ENCODE measurements around the gene TMEM109. TPM values are rescaled to one million over a fixed set of nuclear protein-coding genes. Genes with fewer than 3 reads are reported as not detected.
A peak's percentile ranks its signal among the peaks of the same experiment; 100 is the strongest.

The TMEM109 gene
- total RNA-seq, 1 experiment from 2014 or later: 26.8 TPM

- H3K27me3 Mint-ChIP-seq (ENCODE audit: low read depth): no peaks in the 10 kb centered on the region
- H3K27ac Mint-ChIP-seq: no peak overlapping the region
- ATAC-seq (peak; percentile 43), DNase-seq (ENCODE audit: low spot score) (no peak)
- POLR2A ChIA-PET: no interaction called here
- no peak overlapping the region for H3K4me3 Mint-ChIP-seq
- peaks cover 18% of the 10 kb centered on the region for H3K36me3 Mint-ChIP-seq
- no peaks in the 10 kb centered on the region for H3K4me1 Mint-ChIP-seq
- no peaks in the 10 kb centered on the region for H3K9me3 Mint-ChIP-seq
- CTCF ChIA-PET: interaction anchor here (0.8 to 1.3 kb wide), 2 partner anchors 33 kb away, joined by 3 to 5 read pairs; no protein-coding TSS in a partner anchor
- TF ChIP-seq ZNF281 (CRISPR knock-in tag; IDR thresholded peaks at IDR 0.05): no peak
- TF ChIP-seq, protein P1, sequence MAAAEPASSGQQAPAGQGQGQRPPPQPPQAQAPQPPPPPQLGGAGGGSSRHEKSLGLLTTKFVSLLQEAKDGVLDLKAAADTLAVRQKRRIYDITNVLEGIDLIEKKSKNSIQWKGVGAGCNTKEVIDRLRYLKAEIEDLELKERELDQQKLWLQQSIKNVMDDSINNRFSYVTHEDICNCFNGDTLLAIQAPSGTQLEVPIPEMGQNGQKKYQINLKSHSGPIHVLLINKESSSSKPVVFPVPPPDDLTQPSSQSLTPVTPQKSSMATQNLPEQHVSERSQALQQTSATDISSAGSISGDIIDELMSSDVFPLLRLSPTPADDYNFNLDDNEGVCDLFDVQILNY (CRISPR knock-in tag; IDR thresholded peaks at IDR 0.05): no peak
- TF ChIP-seq, protein P2, sequence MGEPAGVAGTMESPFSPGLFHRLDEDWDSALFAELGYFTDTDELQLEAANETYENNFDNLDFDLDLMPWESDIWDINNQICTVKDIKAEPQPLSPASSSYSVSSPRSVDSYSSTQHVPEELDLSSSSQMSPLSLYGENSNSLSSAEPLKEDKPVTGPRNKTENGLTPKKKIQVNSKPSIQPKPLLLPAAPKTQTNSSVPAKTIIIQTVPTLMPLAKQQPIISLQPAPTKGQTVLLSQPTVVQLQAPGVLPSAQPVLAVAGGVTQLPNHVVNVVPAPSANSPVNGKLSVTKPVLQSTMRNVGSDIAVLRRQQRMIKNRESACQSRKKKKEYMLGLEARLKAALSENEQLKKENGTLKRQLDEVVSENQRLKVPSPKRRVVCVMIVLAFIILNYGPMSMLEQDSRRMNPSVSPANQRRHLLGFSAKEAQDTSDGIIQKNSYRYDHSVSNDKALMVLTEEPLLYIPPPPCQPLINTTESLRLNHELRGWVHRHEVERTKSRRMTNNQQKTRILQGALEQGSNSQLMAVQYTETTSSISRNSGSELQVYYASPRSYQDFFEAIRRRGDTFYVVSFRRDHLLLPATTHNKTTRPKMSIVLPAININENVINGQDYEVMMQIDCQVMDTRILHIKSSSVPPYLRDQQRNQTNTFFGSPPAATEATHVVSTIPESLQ (CRISPR knock-in tag; IDR thresholded peaks at IDR 0.05): no peak
- TF ChIP-seq HMGXB4 (CRISPR knock-in tag; IDR thresholded peaks at IDR 0.05): no peak
- no peak for TF ChIP-seq MYBL2 (CRISPR knock-in tag; IDR thresholded peaks at IDR 0.05)
- no peak for TF ChIP-seq MLX (CRISPR knock-in tag; IDR thresholded peaks at IDR 0.05)
- TF ChIP-seq ZNF138 (CRISPR knock-in tag; conservative IDR thresholded peaks at IDR 0.05): no peak
- TF ChIP-seq TCF7 (CRISPR knock-in tag; IDR thresholded peaks at IDR 0.05; ENCODE audit: low read depth): no peak
- no peak for TF ChIP-seq FOXK1 (CRISPR knock-in tag; IDR thresholded peaks at IDR 0.05)
- no peak for TF ChIP-seq CREM (CRISPR knock-in tag; IDR thresholded peaks at IDR 0.05)
- TF ChIP-seq, protein P3, sequence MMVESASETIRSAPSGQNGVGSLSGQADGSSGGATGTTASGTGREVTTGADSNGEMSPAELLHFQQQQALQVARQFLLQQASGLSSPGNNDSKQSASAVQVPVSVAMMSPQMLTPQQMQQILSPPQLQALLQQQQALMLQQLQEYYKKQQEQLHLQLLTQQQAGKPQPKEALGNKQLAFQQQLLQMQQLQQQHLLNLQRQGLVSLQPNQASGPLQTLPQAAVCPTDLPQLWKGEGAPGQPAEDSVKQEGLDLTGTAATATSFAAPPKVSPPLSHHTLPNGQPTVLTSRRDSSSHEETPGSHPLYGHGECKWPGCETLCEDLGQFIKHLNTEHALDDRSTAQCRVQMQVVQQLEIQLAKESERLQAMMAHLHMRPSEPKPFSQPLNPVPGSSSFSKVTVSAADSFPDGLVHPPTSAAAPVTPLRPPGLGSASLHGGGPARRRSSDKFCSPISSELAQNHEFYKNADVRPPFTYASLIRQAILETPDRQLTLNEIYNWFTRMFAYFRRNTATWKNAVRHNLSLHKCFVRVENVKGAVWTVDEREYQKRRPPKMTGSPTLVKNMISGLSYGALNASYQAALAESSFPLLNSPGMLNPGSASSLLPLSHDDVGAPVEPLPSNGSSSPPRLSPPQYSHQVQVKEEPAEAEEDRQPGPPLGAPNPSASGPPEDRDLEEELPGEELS (CRISPR knock-in tag; IDR thresholded peaks at IDR 0.05): no peak
- no peak for TF ChIP-seq PRDM15 (CRISPR knock-in tag; IDR thresholded peaks at IDR 0.05)
- no peak for TF ChIP-seq EMX1 (CRISPR knock-in tag; IDR thresholded peaks at IDR 0.05)
- TF ChIP-seq, protein P4, sequence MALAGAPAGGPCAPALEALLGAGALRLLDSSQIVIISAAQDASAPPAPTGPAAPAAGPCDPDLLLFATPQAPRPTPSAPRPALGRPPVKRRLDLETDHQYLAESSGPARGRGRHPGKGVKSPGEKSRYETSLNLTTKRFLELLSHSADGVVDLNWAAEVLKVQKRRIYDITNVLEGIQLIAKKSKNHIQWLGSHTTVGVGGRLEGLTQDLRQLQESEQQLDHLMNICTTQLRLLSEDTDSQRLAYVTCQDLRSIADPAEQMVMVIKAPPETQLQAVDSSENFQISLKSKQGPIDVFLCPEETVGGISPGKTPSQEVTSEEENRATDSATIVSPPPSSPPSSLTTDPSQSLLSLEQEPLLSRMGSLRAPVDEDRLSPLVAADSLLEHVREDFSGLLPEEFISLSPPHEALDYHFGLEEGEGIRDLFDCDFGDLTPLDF (CRISPR knock-in tag; IDR thresholded peaks at IDR 0.05): no peak
- TF ChIP-seq STAT6 (CRISPR knock-in tag; conservative IDR thresholded peaks at IDR 0.05; ENCODE audit: low read depth): no peak
- TF ChIP-seq, protein P5, sequence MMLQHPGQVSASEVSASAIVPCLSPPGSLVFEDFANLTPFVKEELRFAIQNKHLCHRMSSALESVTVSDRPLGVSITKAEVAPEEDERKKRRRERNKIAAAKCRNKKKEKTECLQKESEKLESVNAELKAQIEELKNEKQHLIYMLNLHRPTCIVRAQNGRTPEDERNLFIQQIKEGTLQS (CRISPR knock-in tag; conservative IDR thresholded peaks at IDR 0.05): no peak
Measured at GRCh38 chr11:60932605-60933356, 18.8 kb downstream of the TMEM109 start.
